ENCODE results near the gene CCDC3.

GRCh38 chr10:12880423-12880822 is 121.1 kb downstream of the CCDC3 start:
- no peak for TF ChIP-seq CTCF (IDR thresholded peaks at IDR 0.05; ENCODE audit: insufficient read depth, low read length)
- no peak for TF ChIP-seq POLR2AphosphoS5 (IDR thresholded peaks at IDR 0.05; ENCODE audit: low read depth)
- TF ChIP-seq SPI1 (IDR thresholded peaks at IDR 0.05; ENCODE audit: borderline replicate concordance, low read depth) = no peak
- TF ChIP-seq GABPA (IDR thresholded peaks at IDR 0.05; ENCODE audit: low read depth) = no peak

Measured in HL-60 (cell line).